DMS53 treated with DMSO at 0.1 percent for 48 hours (cell line): ENCODE data around the gene A2M.

ENCODE experiments used
- DNase-seq: peaks from one replicate; lab custom pipeline; 2025; ENCODE audit not compliant: unreplicated experiment; lab: John Stamatoyannopoulos, UW

The A2M gene

GRCh38 chr12:9040484-9041186 is 75.1 kb downstream of the A2M start:
- DNase-seq = no peak

- DNase-seq = peak; percentile 88
These were observed 76.2 kb downstream of the A2M start for GRCh38 chr12:9039397-9039977.

- DNase-seq = no peak
These were observed 78.3 kb downstream of the A2M start for GRCh38 chr12:9037431-9037830.

GRCh38 chr12:9036227-9036626 is 79.5 kb downstream of the A2M start:
- no peak for DNase-seq

GRCh38 chr12:9034095-9034494 is 81.6 kb downstream of the A2M start:
- DNase-seq = no peak

- no peak for DNase-seq
These were observed 82.3 kb downstream of the A2M start for GRCh38 chr12:9033265-9033887.

- DNase-seq = no peak
These were observed 83.3 kb downstream of the A2M start for GRCh38 chr12:9032202-9032964.

GRCh38 chr12:9030776-9031175 is 84.9 kb downstream of the A2M start:
- no peak for DNase-seq

GRCh38 chr12:9027161-9028059 is 88.3 kb downstream of the A2M start:
- no peak for DNase-seq

GRCh38 chr12:9024512-9024911 is 91.2 kb downstream of the A2M start:
- no peak for DNase-seq

- DNase-seq = no peak
These were observed 93.1 kb downstream of the A2M start for GRCh38 chr12:9022592-9022991.
